ENCODE data around the gene SLK.

SLK gene

DNA sequence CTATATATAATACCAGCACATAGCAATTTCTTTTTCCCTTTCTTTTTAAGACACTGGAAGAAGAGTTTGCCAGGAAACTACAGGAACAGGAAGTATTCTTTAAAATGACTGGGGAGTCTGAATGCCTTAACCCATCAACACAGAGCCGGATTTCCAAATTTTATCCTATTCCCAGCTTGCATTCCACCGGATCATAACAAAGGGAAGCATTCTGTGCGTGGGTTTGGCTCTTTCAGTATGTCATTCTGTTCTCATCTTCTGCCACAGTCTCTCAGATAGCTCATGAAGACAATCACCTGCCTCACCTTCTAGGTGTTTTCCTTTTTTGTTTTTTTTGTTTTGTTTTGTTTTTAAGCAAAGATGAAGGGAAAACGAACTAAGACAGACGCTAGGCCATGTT is 58.6 kb downstream of the SLK start:
- Histone ChIP-seq H3K9me3 (replicated peaks; ENCODE audit: insufficient read depth, low read length) (no peaks in the 10 kb centered on the region), H2AFZ (ENCODE audit: low read length) (no peak overlapping the region), H3K9ac (ENCODE audit: low read length) (no peak overlapping the region), H3K4me1 (ENCODE audit: low read length) (no peaks in the 10 kb centered on the region), H3K27me3 (replicated peaks; ENCODE audit: insufficient read depth, low read length) (no peaks in the 10 kb centered on the region), H3K36me3 (replicated peaks; ENCODE audit: insufficient read depth, low read length) (peaks cover 3% of the 10 kb centered on the region; the same call in 1 of the 2 replicates), H3K27ac (ENCODE audit: low read length) (no peak overlapping the region), H3K4me3 (ENCODE audit: low read length) (no peak overlapping the region), H4K20me1 (ENCODE audit: insufficient read depth, low read length) (no peaks in the 10 kb centered on the region), H3F3A (ENCODE audit: insufficient read depth, low read length) (no peaks in the 10 kb centered on the region), H3K79me2 (ENCODE audit: low read length) (no peaks in the 10 kb centered on the region), H3K4me2 (ENCODE audit: low read depth, low read length) (no peak overlapping the region), H3K9me2 (replicated peaks; ENCODE audit: insufficient read depth, low read length) (no peaks in the 10 kb centered on the region)
- TF ChIP-seq EZH2 (optimal IDR thresholded peaks at IDR 0.05; ENCODE audit: low read depth, low read length): no peak
- TF ChIP-seq EZH2phosphoT487 (IDR thresholded peaks at IDR 0.05; ENCODE audit: low read length): no peak
- TF ChIP-seq, protein P1, sequence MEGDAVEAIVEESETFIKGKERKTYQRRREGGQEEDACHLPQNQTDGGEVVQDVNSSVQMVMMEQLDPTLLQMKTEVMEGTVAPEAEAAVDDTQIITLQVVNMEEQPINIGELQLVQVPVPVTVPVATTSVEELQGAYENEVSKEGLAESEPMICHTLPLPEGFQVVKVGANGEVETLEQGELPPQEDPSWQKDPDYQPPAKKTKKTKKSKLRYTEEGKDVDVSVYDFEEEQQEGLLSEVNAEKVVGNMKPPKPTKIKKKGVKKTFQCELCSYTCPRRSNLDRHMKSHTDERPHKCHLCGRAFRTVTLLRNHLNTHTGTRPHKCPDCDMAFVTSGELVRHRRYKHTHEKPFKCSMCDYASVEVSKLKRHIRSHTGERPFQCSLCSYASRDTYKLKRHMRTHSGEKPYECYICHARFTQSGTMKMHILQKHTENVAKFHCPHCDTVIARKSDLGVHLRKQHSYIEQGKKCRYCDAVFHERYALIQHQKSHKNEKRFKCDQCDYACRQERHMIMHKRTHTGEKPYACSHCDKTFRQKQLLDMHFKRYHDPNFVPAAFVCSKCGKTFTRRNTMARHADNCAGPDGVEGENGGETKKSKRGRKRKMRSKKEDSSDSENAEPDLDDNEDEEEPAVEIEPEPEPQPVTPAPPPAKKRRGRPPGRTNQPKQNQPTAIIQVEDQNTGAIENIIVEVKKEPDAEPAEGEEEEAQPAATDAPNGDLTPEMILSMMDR (IDR thresholded peaks at IDR 0.05; ENCODE audit: low read length): no peak
- no peak for DNase-seq

DNA sequence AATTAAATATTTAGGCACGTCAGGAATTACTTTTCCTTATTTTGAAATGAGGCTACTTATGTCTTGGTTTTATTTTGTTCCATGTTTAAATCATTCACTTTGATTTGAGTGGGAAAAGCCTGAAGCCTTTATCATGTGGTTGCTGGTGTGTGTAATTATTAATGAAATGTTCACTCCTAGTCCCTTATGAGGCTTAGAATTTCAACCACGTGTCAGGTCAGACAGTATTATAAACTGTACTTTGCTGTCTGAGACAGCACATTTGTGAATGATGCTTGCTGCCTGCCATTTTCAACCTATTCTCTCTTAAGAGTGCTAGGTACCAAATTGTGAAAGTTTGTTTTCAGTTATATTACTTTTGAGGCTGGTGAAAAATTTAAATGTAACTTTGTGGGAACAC is 59.8 kb downstream of the SLK start:
- TF ChIP-seq EZH2 (optimal IDR thresholded peaks at IDR 0.05; ENCODE audit: low read depth, low read length): no peak
- TF ChIP-seq EZH2phosphoT487 (IDR thresholded peaks at IDR 0.05; ENCODE audit: low read length): no peak
- H3K9ac ChIP-seq (ENCODE audit: low read length): no peak overlapping the region
- no peak overlapping the region for H3K4me3 ChIP-seq (ENCODE audit: low read length)
- no peak for DNase-seq
- H3K36me3 ChIP-seq (replicated peaks; ENCODE audit: insufficient read depth, low read length): no peaks in the 10 kb centered on the region; the same call in 1 of the 2 replicates
- H3K27ac ChIP-seq (ENCODE audit: low read length): no peak overlapping the region
- H3K4me1 ChIP-seq (ENCODE audit: low read length): no peaks in the 10 kb centered on the region
- H3K9me2 ChIP-seq (replicated peaks; ENCODE audit: insufficient read depth, low read length): no peaks in the 10 kb centered on the region
- no peaks in the 10 kb centered on the region for H3K27me3 ChIP-seq (replicated peaks; ENCODE audit: insufficient read depth, low read length)
- no peak overlapping the region for H2AFZ ChIP-seq (ENCODE audit: low read length)
- H3K9me3 ChIP-seq (replicated peaks; ENCODE audit: insufficient read depth, low read length): no peaks in the 10 kb centered on the region
- H4K20me1 ChIP-seq (ENCODE audit: insufficient read depth, low read length): no peaks in the 10 kb centered on the region
- no peak overlapping the region for H3K4me2 ChIP-seq (ENCODE audit: low read depth, low read length)
- H3F3A ChIP-seq (ENCODE audit: insufficient read depth, low read length): no peaks in the 10 kb centered on the region
- no peaks in the 10 kb centered on the region for H3K79me2 ChIP-seq (ENCODE audit: low read length)

GRCh38 chr10:104028146-104028545 is 61.2 kb downstream of the SLK start:
- Histone ChIP-seq H3K9me3 (replicated peaks; ENCODE audit: insufficient read depth, low read length) (no peaks in the 10 kb centered on the region), H3K9ac (ENCODE audit: low read length) (no peak overlapping the region), H3K27me3 (replicated peaks; ENCODE audit: insufficient read depth, low read length) (no peaks in the 10 kb centered on the region), H3K79me2 (ENCODE audit: low read length) (no peaks in the 10 kb centered on the region), H3F3A (ENCODE audit: insufficient read depth, low read length) (no peaks in the 10 kb centered on the region), H3K36me3 (replicated peaks; ENCODE audit: insufficient read depth, low read length) (no peaks in the 10 kb centered on the region; the same call in 1 of the 2 replicates), H3K4me3 (ENCODE audit: low read length) (no peak overlapping the region), H3K9me2 (replicated peaks; ENCODE audit: insufficient read depth, low read length) (no peaks in the 10 kb centered on the region), H4K20me1 (ENCODE audit: insufficient read depth, low read length) (no peaks in the 10 kb centered on the region), H3K4me2 (ENCODE audit: low read depth, low read length) (no peak overlapping the region), H3K27ac (ENCODE audit: low read length) (no peak overlapping the region), H2AFZ (ENCODE audit: low read length) (no peak overlapping the region), H3K4me1 (ENCODE audit: low read length) (no peaks in the 10 kb centered on the region)
- TF ChIP-seq EZH2 (optimal IDR thresholded peaks at IDR 0.05; ENCODE audit: low read depth, low read length): no peak
- TF ChIP-seq, protein P1 (IDR thresholded peaks at IDR 0.05; ENCODE audit: low read length): peak; percentile 20
- no peak for TF ChIP-seq EZH2phosphoT487 (IDR thresholded peaks at IDR 0.05; ENCODE audit: low read length)
- DNase-seq: no peak

DNA sequence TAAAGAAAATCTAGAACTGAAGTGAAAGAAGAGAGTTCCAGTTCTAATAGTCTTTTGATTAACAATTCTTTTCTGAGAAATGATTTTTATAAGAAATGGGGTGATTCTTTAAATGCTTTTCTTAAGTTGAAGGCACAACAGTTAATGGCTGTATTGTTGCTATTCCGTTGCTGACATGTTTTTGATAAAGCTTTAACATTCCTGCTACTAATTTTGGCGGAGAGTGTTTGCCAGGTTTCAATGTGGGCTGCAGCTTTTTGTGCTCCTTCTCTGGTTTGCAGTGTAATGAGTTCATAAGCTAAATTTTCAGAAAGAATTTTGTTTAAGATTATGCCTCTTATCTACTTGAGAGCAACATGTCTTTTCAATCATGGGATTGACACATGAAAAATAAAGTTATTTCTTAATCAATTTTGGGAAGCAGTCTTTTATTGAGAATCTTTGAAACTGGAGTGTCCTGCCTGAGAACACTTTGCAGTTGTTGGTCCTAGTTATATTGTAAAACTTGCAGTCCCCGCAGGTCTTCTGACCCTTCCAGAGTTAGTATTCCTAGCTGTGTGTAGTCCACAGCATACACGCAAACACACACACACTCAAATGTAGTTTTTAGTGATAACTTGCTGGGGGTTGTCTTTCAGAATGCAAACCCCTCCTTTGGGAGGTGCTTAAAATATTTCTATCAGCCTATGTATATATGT is 62.0 kb downstream of the SLK start:
- no peaks in the 10 kb centered on the region for H4K20me1 ChIP-seq (ENCODE audit: insufficient read depth, low read length)
- no peak overlapping the region for H3K4me3 ChIP-seq (ENCODE audit: low read length)
- DNase-seq: no peak
- no peaks in the 10 kb centered on the region for H3K9me3 ChIP-seq (replicated peaks; ENCODE audit: insufficient read depth, low read length)
- no peak overlapping the region for H3K27ac ChIP-seq (ENCODE audit: low read length)
- TF ChIP-seq, protein P1 (IDR thresholded peaks at IDR 0.05; ENCODE audit: low read length): no peak
- no peak for TF ChIP-seq EZH2 (optimal IDR thresholded peaks at IDR 0.05; ENCODE audit: low read depth, low read length)
- TF ChIP-seq EZH2phosphoT487 (IDR thresholded peaks at IDR 0.05; ENCODE audit: low read length): no peak
- H3K9ac ChIP-seq (ENCODE audit: low read length): no peak overlapping the region
- H3K79me2 ChIP-seq (ENCODE audit: low read length): no peaks in the 10 kb centered on the region
- no peaks in the 10 kb centered on the region for H3K36me3 ChIP-seq (replicated peaks; ENCODE audit: insufficient read depth, low read length)
- H3K4me2 ChIP-seq (ENCODE audit: low read depth, low read length): no peak overlapping the region
- no peaks in the 10 kb centered on the region for H3K9me2 ChIP-seq (replicated peaks; ENCODE audit: insufficient read depth, low read length)
- no peaks in the 10 kb centered on the region for H3K27me3 ChIP-seq (replicated peaks; ENCODE audit: insufficient read depth, low read length)
- H3F3A ChIP-seq (ENCODE audit: insufficient read depth, low read length): no peaks in the 10 kb centered on the region
- H3K4me1 ChIP-seq (ENCODE audit: low read length): no peaks in the 10 kb centered on the region
- no peak overlapping the region for H2AFZ ChIP-seq (ENCODE audit: low read length)
